ENCODE results near the gene MORN3.
"Not testable (repeated sequence)": the region's sequence is repeated elsewhere in the genome, so short reads cannot be mapped to it uniquely, and the experiment has no call there.

Gene MORN3

DNA sequence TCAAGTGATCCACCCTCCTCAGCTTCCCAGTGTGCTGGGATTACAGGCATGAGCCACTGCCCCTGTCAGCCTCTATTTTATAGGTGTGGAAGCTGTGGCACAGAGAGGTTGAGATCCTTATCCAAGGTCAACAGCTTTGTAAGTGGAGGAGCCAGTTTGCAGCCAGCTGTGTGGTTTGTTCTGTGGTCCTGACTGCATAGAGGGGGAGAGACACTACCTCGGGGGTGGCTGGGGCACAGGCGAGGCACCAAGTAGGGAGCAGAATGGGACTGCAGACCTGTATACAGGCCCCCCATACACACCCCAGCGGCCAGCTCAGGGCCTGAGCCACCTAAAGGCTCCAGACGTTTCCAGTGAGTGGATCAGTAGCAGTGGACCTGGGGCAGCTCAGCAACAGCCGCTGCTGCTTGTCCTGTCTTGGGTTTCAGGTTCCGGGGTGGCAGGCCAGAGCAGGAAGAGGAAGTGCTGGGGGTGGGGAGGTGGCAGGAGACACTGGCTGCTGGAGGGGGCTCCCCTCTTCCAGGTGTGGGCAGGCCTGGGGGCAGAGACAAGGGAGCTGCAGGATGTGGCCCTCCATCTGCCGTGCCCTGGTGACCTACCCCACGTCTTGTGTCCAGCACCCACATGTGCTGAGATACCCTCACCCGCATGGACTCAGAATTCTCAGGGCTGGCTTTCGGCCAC, 32.1 kb downstream of the MORN3 start:
- DNase-seq = no peak

DNA sequence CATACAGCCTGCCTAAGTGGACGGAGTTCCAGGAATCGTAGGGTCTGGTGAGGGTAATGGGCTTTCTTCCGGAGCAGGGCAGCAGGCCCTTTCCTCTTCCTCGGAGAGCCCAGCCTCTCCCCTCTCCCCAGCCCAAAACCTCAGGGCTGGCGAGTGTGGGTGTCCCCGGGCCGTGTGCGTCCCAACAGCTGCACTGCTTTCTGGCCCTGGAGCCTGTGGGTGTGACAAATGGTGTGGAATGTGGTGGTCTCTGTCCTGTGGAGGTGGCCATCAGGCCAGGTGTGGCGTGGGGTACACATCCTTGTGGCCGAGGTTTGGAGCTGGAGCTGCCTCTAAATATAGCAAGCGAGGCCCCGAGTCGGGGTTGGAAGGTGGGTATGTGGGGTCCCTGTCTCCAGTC, 34.6 kb downstream of the MORN3 start:
- no peak for DNase-seq

DNA sequence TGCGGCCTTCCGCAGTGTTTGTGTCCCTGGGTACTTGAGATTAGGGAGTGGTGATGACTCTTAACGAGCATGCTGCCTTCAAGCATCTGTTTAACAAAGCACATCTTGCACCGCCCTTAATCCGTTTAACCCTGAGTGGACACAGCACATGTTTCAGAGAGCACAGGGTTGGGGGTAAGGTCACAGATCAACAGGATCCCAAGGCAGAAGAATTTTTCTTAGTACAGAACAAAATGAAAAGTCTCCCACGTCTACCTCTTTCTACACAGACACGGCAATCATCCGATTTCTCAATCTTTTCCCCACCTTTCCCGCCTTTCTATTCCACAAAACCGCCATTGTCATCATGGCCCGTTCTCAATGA, 35.6 kb downstream of the MORN3 start:
- not testable (repeated sequence) for DNase-seq

- no peak for DNase-seq
These were observed 37.1 kb downstream of the MORN3 start for GRCh38 chr12:121632069-121632970.

GRCh38 chr12:121630791-121631355, 38.6 kb downstream of the MORN3 start:
- no peak for DNase-seq

DNA sequence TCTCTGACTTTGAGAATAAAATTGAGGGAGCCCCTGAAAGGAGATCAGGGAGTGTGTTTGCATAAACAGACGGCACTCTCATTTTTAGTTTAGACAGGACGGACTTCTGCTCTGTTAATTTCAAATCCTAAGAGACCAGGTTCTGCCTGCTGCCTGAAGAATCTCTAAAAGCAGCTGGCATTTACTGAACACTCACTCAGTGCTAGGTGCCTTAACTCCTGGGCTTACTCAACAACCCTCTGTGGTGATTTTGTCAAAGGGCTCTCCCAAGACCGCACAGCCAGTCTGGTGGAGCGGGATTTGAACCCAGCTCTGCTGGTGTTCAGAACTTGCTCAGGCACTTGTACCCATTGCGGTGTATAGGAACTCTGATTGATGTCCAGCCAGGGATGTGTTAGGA, 40.9 kb downstream of the MORN3 start:
- DNase-seq = no peak

- no peak for DNase-seq
These were observed 41.4 kb downstream of the MORN3 start for GRCh38 chr12:121628037-121628436.

DNA sequence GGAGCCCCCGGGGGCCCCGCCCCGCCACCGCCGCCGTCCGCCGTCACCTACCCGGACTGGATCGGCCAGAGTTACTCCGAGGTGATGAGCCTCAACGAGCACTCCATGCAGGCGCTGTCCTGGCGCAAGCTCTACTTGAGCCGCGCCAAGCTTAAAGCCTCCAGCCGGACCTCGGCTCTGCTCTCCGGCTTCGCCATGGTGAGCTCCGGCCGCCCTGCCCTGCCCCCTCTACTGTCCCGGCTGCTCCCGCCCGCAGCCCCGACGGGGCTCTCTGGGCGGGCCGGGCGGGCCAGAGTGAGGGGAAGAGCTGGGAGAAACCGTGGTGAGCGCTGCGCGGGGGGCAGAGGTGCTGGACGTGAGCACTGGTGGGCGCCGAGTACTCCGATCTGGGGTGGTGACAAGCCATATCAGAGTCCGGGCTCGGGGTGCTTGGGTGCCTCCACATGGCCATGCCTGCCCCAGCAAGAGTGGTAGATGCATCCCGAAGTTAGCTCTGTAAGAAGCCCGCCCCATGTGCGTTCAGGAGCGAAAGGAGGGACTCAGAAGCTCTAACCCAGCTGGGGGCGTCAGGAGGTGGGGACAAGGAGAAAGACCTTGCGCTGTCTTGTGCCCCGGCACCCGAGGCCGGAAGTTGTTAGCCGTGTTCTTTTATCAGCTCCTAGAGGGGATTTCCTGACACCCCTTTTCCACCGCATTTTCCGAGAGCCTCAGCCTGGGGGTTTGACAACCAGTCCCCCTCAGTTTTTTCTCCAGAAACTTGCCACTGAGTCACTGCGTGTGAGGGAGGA, 42.4 kb downstream of the MORN3 start:
- peak; percentile 62 for DNase-seq

DNA sequence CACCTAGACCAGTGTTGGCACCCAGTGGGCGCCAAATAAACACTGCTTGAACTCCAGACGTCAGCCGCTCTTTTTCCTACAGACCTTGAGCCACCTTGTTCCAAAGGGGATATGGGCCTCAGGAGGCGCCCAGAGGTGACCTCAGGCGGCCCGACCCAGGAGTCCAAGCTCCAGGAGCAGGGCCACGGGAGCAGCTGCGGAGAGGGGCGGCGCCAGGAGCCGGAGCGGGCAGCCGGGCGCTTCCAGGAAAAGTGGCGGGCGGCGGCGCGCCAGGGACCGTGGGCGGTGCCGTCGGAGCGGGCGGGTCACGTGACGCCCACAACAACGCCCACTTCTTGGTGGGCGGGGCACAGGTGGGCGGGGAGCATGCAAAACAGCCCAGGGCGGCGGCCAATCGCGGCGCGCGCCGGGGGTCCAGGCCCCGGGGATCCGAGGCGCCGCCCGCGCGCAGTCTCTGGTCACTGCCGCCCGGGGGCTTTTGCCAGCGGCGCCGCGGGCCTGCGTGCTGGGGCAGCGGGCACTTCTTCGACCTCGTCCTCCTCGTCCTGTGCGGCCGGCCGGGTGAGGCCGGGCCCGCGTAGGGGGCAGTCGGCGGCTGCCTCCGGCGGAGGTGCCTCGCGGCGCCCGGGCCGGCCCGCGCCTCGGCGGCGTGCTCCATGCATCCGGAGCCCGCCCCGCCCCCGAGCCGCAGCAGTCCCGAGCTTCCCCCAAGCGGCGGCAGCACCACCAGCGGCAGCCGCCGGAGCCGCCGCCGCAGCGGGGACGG, 43.2 kb downstream of the MORN3 start, which contains the start of gene ORAI1:
Gene ORAI1 (plus strand): TSS at position 444 of the 766 bp plus-strand sequence.
- DNase-seq = peak; percentile 94

GRCh38 chr12:121620333-121620891, 49.0 kb downstream of the MORN3 start:
- peak; percentile 5 for DNase-seq

GRCh38 chr12:121618659-121619233, 50.7 kb downstream of the MORN3 start:
- DNase-seq = peak; percentile 32

DNA sequence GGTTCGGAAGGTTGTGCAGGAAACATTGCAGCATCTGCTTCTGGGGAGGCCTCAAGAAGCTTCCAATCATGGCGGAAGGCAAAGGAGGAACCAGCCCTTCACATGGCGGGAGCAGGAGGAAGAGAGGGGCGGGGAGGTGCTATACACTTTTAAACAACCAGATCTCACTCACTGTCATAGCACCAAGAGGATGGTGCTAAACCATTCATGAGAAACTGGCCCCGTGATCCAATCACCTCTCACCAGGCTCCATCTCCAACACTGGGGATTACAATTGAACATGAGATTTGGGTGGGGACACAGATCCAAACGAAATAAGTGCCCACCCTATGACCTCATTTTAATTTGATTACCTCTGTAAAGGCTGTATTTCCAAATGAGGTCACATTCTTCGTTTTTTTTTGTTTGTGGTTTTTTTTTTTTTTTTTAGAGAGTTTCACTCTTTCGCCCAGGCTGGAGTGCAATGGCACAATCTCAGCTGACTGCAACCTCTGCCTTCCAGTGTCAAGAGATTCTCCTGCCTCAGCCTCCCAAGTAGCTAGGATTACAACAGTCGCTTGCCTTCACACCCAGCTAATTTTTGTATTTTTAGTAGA, 54.5 kb downstream of the MORN3 start:
- no peak for DNase-seq

DNA sequence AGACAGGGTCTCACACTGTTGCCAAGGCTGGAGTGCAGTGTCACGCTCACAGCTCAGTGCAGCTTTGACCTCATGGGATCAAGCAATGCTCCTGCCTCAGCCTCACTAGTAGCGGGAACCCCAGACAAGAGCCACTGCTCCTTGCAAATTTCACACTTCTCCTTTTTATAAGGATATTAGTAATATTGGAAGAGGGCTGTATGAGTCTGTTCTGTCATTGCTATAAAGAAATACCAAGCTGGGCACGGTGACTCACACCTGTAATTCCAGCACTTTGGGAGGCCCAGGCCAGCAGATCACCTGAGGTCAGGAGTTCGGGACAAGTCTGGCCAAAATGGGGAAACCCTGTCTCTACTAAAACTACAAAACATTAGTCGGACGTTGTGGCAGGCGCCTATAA, 56.0 kb downstream of the MORN3 start:
- no peak for DNase-seq

- DNase-seq = no peak
These were observed 58.1 kb downstream of the MORN3 start for GRCh38 chr12:121611306-121611705.

DNA sequence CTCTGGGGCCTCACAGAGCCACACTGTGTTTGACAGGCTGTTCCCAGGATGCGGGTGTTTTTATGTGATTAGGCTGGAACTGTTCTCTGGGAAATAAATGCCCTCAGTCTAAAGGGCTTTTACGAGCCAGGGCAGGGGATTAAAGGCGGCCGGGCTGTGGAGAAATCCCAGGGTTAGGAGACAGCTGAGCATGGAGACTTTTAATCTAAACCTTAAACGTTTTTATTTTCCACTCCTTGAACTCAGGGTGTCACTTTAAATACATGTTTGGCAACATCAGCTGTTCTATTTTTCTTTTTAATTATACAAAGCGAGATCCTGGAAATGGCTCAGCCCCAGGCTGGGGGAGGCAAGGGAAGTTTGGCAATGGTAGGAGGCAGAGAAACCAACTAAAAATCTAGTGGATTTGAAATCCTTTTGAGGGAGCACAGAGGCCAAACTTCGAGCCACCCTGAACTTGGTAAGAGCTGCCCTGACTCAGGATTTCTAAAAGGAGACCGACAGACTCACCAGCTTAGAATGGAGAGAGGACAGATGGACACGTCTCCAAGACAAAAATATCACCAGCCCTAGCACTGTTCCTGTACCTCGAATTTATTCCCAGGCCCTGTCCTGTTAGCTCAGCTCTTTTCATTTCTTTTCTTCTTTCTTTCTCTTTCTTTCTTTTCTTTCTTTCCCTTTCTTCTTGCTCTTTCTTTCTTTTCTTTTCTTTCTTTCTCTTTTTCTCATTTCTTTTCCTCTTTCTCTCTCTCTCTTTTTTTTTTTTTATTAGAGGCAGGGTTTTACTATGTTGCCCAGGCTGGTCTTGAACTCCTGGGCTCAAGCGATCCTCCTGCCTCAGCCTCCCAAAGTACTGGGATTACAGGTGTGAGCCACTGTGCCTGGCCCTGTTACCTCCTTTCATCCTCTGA, 59.0 kb downstream of the MORN3 start:
- no peak for DNase-seq

- DNase-seq = no peak
These were observed 61.2 kb downstream of the MORN3 start for GRCh38 chr12:121608301-121608700.

DNA sequence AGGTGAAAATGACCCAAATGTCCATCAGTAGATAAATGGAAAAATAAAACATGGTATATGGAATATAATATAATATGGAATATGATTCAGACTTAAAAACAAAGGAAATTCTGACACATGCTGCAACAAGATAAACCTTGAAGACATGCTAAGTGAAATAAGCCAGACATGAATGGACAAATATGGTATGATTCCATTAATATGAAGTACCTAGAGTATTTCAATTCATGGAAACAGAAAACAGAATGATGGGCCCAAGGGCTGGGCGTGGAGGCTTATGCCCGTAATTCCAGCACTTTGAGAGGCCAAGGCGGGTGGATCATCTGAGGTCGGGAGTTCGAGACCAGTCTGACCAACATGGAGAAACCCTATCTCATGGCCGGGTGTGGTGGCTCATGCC, 65.9 kb downstream of the MORN3 start:
- no peak for DNase-seq

DNA sequence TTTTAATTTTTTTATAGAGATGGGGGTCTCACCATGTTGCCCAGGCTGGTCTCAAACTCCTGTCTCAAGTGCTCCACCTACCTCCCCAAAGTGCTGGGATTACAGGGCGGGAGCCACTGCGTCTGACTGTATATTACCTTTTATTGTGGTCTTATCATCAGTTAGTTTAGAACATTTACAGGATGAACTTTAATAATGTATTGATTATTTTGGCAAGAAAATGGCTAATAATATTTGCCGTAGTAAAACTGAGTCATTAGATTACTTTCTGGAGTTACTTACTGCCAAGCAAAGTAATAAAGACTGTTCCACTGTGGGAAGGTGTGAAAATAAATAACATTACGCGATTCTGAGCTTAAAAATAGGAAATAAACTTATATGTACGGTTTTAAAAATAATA, 66.7 kb downstream of the MORN3 start:
- DNase-seq = no peak

GRCh38 chr12:121600702-121601336, 68.6 kb downstream of the MORN3 start:
- no peak for DNase-seq
